ENCODE measurements around the gene UBAC2.
A peak's percentile ranks its signal among the peaks of the same experiment; 100 is the strongest.

Gene UBAC2

DNA sequence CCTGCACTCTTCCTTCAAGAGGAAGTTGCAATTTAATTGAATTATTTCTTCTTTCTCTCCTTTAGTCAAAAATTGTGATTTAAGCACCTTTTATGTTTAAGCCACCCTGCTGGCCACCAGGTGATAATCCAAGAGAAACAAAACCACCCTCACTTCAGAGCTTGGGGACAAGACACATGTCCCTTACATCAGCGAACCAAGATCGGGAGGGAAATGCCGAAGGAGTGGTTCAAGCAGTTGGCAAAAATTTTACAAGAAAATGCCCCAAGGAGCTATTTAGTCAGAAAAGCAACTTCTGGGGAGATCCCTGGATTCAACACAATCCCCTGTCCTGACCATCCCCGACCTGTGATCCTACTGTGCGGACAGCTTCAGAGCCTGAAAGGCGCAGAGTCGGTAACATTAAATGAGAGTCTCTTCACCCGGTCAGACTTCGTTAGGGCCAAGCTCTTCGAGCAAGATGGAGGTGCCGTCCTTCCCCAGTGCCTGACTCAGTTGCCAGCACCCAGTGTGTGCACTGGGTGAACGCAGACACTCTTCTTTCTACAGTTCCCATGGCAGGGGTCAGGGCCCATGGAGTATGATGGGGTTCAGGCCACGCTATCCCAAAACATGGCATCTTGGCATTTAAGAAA, 222.0 kb downstream of the UBAC2 start:
- no peak for DNase-seq

DNA sequence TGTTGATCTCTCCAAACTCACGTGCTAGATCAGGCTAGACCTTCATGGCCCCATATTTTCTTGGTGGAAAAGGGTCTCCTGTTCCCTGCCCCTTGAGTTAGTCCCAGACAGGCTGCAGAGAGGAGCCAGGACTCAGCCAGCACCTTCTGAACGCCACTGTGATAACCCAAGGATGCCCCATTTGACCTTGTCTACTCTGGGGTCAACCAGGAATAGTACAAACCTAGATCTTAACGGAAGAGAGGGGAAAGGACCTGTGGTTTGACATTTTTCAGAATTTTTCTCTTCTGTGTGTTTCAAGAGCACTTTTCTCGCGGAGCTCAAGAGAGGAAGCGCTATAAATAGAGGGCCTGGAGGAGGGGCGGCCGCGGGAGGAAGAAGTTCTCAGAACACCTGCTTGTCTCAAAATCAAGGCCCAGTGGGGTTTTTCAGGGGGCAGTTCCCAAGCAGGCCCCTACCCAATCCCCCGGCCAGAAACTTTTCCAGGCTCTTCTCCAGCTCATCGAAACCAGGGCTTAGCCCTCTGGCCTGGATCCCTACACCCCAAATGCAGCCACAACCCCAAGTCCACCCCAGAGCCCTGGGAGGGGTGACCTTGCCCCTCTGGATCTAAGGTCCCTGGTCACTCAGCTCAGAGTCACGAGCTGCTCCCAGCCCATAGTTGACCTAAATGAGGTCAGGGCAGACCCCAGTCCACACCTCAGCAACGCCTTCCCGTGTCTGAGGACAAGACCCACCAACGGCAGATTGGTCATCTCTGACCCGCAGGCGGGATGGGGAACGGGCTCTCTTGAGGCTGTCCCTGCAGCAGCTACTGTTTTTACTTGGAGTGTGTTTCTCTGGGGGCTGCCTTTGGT, 225.1 kb downstream of the UBAC2 start:
- no peak for DNase-seq

- DNase-seq = no peak
These were observed 225.8 kb downstream of the UBAC2 start for GRCh38 chr13:99426426-99426825.

DNA sequence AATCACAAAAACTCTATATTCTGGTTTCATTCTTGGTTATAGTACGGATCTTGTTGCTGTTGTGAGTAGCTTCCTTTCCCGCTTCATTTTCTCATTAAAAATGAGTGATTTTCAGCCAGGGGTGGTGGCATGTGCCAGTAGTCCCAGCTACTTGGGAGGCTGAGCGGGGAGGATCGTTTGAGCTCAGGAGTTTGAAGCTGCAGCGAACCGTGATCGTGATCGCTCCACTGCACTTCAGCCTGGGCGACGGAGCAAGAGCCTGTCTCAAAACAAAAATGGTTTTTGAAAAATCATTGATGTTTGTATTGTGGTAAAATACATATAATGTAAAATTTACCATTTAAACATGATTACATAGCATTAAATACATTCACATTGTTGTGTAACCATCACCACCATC, 229.0 kb downstream of the UBAC2 start:
- no peak for DNase-seq

GRCh38 chr13:99431927-99432608, 231.4 kb downstream of the UBAC2 start:
- no peak for DNase-seq

- peak; percentile 83 for DNase-seq
These were observed 232.2 kb downstream of the UBAC2 start for GRCh38 chr13:99432609-99433542.

- DNase-seq = no peak
These were observed 233.0 kb downstream of the UBAC2 start for GRCh38 chr13:99433543-99434075.

- DNase-seq = no peak
These were observed 233.7 kb downstream of the UBAC2 start for GRCh38 chr13:99434258-99434788.

GRCh38 chr13:99435116-99435515, 234.5 kb downstream of the UBAC2 start:
- no peak for DNase-seq

GRCh38 chr13:99435998-99436397, 235.3 kb downstream of the UBAC2 start:
- DNase-seq = no peak
